ENCODE measurements around the gene MLKL. TPM values are rescaled to one million over a fixed set of nuclear protein-coding genes. Genes with fewer than 3 reads are reported as not detected.

The MLKL gene
- 6.2 TPM for polyA plus RNA-seq (2013, experiment 1 of 2)
- 7.1 TPM for polyA plus RNA-seq (2013, experiment 2 of 2)

- WGBS, 2 experiments (ENCODE audit: insufficient coverage in 2 of 2) = 21 to 29% methylated on average over 24 to 31 of the region's 35 CpGs
- Histone ChIP-seq H3K4me3 (ENCODE audit: extremely low read depth, insufficient read depth, low read length, poor library complexity, severe bottlenecking) (peak within 1 kb of the TSS; percentile 47), H3K36me3 (ENCODE audit: control insufficient read depth, insufficient read depth, low read length) (no peaks in the 10 kb centered on the region), H3K4me1 (ENCODE audit: control insufficient read depth, insufficient read depth, low read length, poor library complexity, severe bottlenecking) (no peaks in the 10 kb centered on the region), H3K27ac (ENCODE audit: low read depth, low read length, severe bottlenecking) (peak within 1 kb of the TSS; percentile 5), H3K9me3 (ENCODE audit: control insufficient read depth, low read length) (no peaks in the 10 kb centered on the region)
These were observed at the start of gene MLKL for GRCh38 chr16:74700438-74701225. MLKL (minus strand) TSS chr16:74700862; CDS start chr16:74695757, 5,105 bp downstream.

- WGBS, 2 experiments (ENCODE audit: insufficient coverage in 2 of 2) = 55 to 61% methylated on average over 16 to 20 of the region's 20 CpGs
- no peak overlapping the region for H3K4me3 ChIP-seq (ENCODE audit: extremely low read depth, insufficient read depth, low read length, poor library complexity, severe bottlenecking)
- peaks cover 5% of the 10 kb centered on the region for H3K4me1 ChIP-seq (ENCODE audit: control insufficient read depth, insufficient read depth, low read length, poor library complexity, severe bottlenecking)
- no peak overlapping the region for H3K27ac ChIP-seq (ENCODE audit: low read depth, low read length, severe bottlenecking)
- no peaks in the 10 kb centered on the region for H3K36me3 ChIP-seq (ENCODE audit: control insufficient read depth, insufficient read depth, low read length)
- H3K9me3 ChIP-seq (ENCODE audit: control insufficient read depth, low read length) = no peaks in the 10 kb centered on the region
These were observed 48.8 kb upstream of the MLKL start for GRCh38 chr16:74749291-74750055.

DNA sequence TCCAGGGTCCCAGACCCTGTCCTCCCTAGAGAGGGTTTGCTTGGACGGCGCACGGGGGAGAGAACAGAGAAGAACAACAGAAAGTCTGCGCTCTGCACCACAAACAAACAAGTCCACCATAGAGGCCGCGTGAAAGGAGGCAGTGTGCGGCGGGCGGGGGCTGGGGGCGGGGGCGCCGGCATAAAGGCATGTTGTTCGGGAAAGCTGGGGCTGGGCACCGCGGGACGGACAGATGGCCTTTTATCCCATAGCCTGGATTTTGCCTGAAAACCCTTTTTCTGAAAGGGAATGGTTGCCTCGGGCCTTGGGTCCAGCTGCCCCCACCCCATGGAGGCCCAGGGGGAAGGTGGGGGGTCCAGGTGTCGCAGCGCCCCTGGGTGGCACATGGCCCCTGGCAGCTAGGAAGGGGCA, 48.0 kb upstream of the MLKL start:
- no peak overlapping the region for H3K27ac ChIP-seq (ENCODE audit: low read depth, low read length, severe bottlenecking)
- no peak overlapping the region for H3K4me3 ChIP-seq (ENCODE audit: extremely low read depth, insufficient read depth, low read length, poor library complexity, severe bottlenecking)
- H3K9me3 ChIP-seq (ENCODE audit: control insufficient read depth, low read length) = no peaks in the 10 kb centered on the region
- H3K36me3 ChIP-seq (ENCODE audit: control insufficient read depth, insufficient read depth, low read length) = no peaks in the 10 kb centered on the region
- WGBS, 2 experiments (ENCODE audit: insufficient coverage in 2 of 2) = 91 to 93% methylated on average over 15 to 18 of the region's 19 CpGs
- peaks cover 5% of the 10 kb centered on the region for H3K4me1 ChIP-seq (ENCODE audit: control insufficient read depth, insufficient read depth, low read length, poor library complexity, severe bottlenecking)

GRCh38 chr16:74747716-74748615, 47.3 kb upstream of the MLKL start:
- Histone ChIP-seq H3K9me3 (ENCODE audit: control insufficient read depth, low read length) (no peaks in the 10 kb centered on the region), H3K4me1 (ENCODE audit: control insufficient read depth, insufficient read depth, low read length, poor library complexity, severe bottlenecking) (peaks cover 9% of the 10 kb centered on the region), H3K4me3 (ENCODE audit: extremely low read depth, insufficient read depth, low read length, poor library complexity, severe bottlenecking) (no peak overlapping the region), H3K36me3 (ENCODE audit: control insufficient read depth, insufficient read depth, low read length) (no peaks in the 10 kb centered on the region), H3K27ac (ENCODE audit: low read depth, low read length, severe bottlenecking) (no peak overlapping the region)
- WGBS, 2 experiments (ENCODE audit: insufficient coverage in 2 of 2) = 89 to 95% methylated on average over 26 to 30 of the region's 32 CpGs

DNA sequence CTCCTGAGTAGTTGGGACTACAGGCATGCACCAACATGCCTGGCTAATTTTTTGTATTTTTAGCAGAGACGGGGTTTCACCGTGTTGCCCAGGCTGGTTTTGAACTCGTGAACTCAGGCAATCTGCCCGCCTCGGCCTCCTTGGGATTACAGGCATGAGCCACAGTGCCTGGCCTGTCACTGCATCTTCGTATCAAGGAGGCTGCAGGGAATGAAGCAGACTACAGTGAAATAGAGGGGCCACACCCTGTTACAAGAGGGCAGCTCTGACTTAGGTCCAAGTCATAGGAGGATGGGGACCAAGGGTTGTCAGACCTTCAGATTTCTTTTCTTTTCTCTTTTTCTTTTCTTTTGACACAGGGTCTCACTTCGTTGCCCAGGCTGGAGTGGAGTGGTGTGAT, 45.3 kb upstream of the MLKL start:
- no peak overlapping the region for H3K27ac ChIP-seq (ENCODE audit: low read depth, low read length, severe bottlenecking)
- no peaks in the 10 kb centered on the region for H3K9me3 ChIP-seq (ENCODE audit: control insufficient read depth, low read length)
- H3K36me3 ChIP-seq (ENCODE audit: control insufficient read depth, insufficient read depth, low read length) = no peaks in the 10 kb centered on the region
- 82% methylated on average over 5 to 6 of the region's 7 CpGs for WGBS, 2 experiments (ENCODE audit: insufficient coverage in 2 of 2)
- H3K4me3 ChIP-seq (ENCODE audit: extremely low read depth, insufficient read depth, low read length, poor library complexity, severe bottlenecking) = no peak overlapping the region
- peaks cover 10% of the 10 kb centered on the region for H3K4me1 ChIP-seq (ENCODE audit: control insufficient read depth, insufficient read depth, low read length, poor library complexity, severe bottlenecking)

DNA sequence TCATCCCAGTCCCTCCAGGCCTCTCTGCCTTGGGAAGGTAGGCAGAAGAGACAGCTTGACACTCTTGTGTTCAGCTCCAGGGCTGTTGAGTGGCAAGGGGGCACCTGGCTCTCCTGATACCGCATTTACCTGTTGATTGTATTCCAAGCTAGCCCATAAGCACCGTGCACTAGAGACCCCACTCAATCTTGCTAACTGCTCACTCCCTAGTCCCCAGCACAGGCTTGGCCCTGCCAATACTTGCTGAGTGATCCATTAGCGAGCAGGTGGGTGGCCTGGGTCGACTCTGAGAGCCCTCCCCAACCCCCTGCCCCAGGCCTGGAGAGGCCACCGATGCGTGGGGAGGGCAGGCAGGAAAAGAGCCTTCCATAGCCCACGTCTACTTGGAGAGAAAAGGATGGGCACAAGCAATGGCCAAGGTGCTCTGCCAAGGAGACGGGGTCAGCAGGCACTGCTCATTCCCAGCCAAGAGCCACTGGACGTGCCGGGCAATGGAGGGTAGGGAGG, 44.5 kb upstream of the MLKL start:
- no peaks in the 10 kb centered on the region for H3K36me3 ChIP-seq (ENCODE audit: control insufficient read depth, insufficient read depth, low read length)
- no peak overlapping the region for H3K27ac ChIP-seq (ENCODE audit: low read depth, low read length, severe bottlenecking)
- H3K4me1 ChIP-seq (ENCODE audit: control insufficient read depth, insufficient read depth, low read length, poor library complexity, severe bottlenecking) = peaks cover 10% of the 10 kb centered on the region
- WGBS, 2 experiments (ENCODE audit: insufficient coverage in 2 of 2) = 88 to 89% methylated on average over 7 to 8 of the region's 10 CpGs
- no peak overlapping the region for H3K4me3 ChIP-seq (ENCODE audit: extremely low read depth, insufficient read depth, low read length, poor library complexity, severe bottlenecking)
- H3K9me3 ChIP-seq (ENCODE audit: control insufficient read depth, low read length) = no peaks in the 10 kb centered on the region

GRCh38 chr16:74744566-74744965, 43.9 kb upstream of the MLKL start:
- no peak overlapping the region for H3K27ac ChIP-seq (ENCODE audit: low read depth, low read length, severe bottlenecking)
- H3K4me1 ChIP-seq (ENCODE audit: control insufficient read depth, insufficient read depth, low read length, poor library complexity, severe bottlenecking) = peaks cover 9% of the 10 kb centered on the region
- H3K36me3 ChIP-seq (ENCODE audit: control insufficient read depth, insufficient read depth, low read length) = no peaks in the 10 kb centered on the region
- no peak overlapping the region for H3K4me3 ChIP-seq (ENCODE audit: extremely low read depth, insufficient read depth, low read length, poor library complexity, severe bottlenecking)
- H3K9me3 ChIP-seq (ENCODE audit: control insufficient read depth, low read length) = no peaks in the 10 kb centered on the region
- 88 to 89% methylated on average over 3 to 4 of the region's 4 CpGs for WGBS, 2 experiments (ENCODE audit: insufficient coverage in 2 of 2)

GRCh38 chr16:74743668-74744299, 43.1 kb upstream of the MLKL start:
- 84 to 94% methylated on average over 7 to 11 of the region's 15 CpGs for WGBS, 2 experiments (ENCODE audit: insufficient coverage in 2 of 2)
- H3K27ac ChIP-seq (ENCODE audit: low read depth, low read length, severe bottlenecking) = no peak overlapping the region
- H3K4me1 ChIP-seq (ENCODE audit: control insufficient read depth, insufficient read depth, low read length, poor library complexity, severe bottlenecking) = peaks cover 5% of the 10 kb centered on the region
- no peaks in the 10 kb centered on the region for H3K9me3 ChIP-seq (ENCODE audit: control insufficient read depth, low read length)
- H3K36me3 ChIP-seq (ENCODE audit: control insufficient read depth, insufficient read depth, low read length) = no peaks in the 10 kb centered on the region
- no peak overlapping the region for H3K4me3 ChIP-seq (ENCODE audit: extremely low read depth, insufficient read depth, low read length, poor library complexity, severe bottlenecking)

DNA sequence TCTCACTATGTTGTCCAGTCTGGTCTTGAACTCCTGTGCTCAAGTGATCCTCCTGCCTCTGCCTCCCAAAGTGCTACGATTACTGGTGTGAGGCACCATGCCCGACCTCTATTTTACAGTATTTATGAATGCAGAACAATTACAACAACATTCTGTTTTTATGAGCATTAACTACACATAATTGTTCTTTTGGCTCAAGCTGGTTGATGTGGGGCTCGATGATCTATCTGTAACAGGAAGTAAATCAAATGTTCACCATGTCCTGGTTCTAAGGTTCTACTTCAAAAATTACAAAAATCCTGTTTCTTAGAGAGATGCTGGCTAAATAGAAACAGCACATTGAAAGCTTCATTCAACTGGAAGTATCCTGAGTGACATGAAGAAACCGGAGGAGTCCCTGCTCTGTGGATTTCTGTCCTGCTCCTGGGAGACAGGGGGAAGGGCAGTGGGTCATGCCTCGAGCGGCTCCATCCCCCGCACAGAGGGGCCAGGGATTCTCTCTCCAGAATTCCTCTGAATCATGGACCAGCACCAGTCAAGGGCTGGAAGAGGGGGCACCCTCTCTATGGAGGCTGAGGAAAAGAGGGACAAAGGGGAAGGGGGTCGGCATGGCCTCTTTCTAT, 42.5 kb upstream of the MLKL start:
- H3K27ac ChIP-seq (ENCODE audit: low read depth, low read length, severe bottlenecking) = no peak overlapping the region

More for the DNA sequence above, 42.5 kb upstream of the MLKL start:
- Histone ChIP-seq H3K36me3 (ENCODE audit: control insufficient read depth, insufficient read depth, low read length) (no peaks in the 10 kb centered on the region), H3K4me3 (ENCODE audit: extremely low read depth, insufficient read depth, low read length, poor library complexity, severe bottlenecking) (no peak overlapping the region), H3K4me1 (ENCODE audit: control insufficient read depth, insufficient read depth, low read length, poor library complexity, severe bottlenecking) (peaks cover 9% of the 10 kb centered on the region), H3K9me3 (ENCODE audit: control insufficient read depth, low read length) (no peaks in the 10 kb centered on the region)
- 73 to 77% methylated on average over 2 to 4 of the region's 8 CpGs for WGBS, 2 experiments (ENCODE audit: insufficient coverage in 2 of 2)
